Upper lobe of left lung (tissue), 6 donors: ENCODE measurements around the gene DOCK8. TPM values are rescaled to one million over a fixed set of nuclear protein-coding genes. Genes with fewer than 3 reads are reported as not detected.

ENCODE experiments used
- ATAC-seq, 2 donors: fragments of 200-7000 bp; cut with Tn5 transposase; one replicate each; pipeline ENCODE4 v1.9.1; 2022; ENCODE audit warnings: mild to moderate bottlenecking in 2 of 2, moderate library complexity in 2 of 2; ENCODE audit not compliant: low FRiP score in 2 of 2
- DNase-seq, 2 donors: peaks; one replicate each; pipeline ENCODE4 v3.0.0-alpha.2; 2019 to 2020
- H3K27ac ChIP-seq, 4 donors: fragments of 200-600 bp; sonication (generic); one replicate each; pipeline ENCODE4 v1.5.1; 2016 to 2019
- H3K27me3 ChIP-seq, 4 donors: fragments of 200-600 bp; sonication (generic); one replicate each; pipeline ENCODE4 v1.5.1; 2017 to 2019
- H3K36me3 ChIP-seq, 4 donors: fragments of 200-600 bp; sonication (generic); one replicate each; pipeline ENCODE4 v1.5.1; 2016 to 2019
- H3K4me1 ChIP-seq, 4 donors: fragments of 200-600 bp; sonication (generic); one replicate each; pipeline ENCODE4 v1.5.1; 2018 to 2019
- H3K4me3 ChIP-seq, 4 donors: fragments of 200-600 bp; sonication (generic); one replicate each; pipeline ENCODE4 v1.5.1; 2017 to 2019; ENCODE audit warnings: mild to moderate bottlenecking in 2 of 4, moderate library complexity in 1 of 4
- H3K9me3 ChIP-seq, 4 donors: fragments of 200-600 bp; sonication (generic); one replicate each; pipeline ENCODE4 v1.5.1; 2018 to 2019
- CTCF ChIP-seq, 6 experiments: fragments of 450-650 bp in 4 of 6; fragments of 200-600 bp in 2 of 6; sonication (generic) in 2 of 6; IDR thresholded peaks; one replicate each; pipeline ENCODE4 v1.5.1; 2016 to 2019; ENCODE audit warnings: antibody characterized with exemption in 6 of 6
- EP300 ChIP-seq, 4 donors: sonication (generic); formaldehyde crosslinking; IDR thresholded peaks; one replicate each; pipeline ENCODE4 v1.5.1; 2017; ENCODE audit warnings: antibody characterized with exemption in 4 of 4, control low read depth in 2 of 4
- POLR2A ChIP-seq, 4 donors: fragments of 450-650 bp; IDR thresholded peaks; one replicate each; pipeline ENCODE4 v1.5.1; 2016 to 2017; ENCODE audit warnings: antibody characterized with exemption in 4 of 4, mild to moderate bottlenecking in 2 of 4
- POLR2AphosphoS5 ChIP-seq, 2 donors: sonication (generic); formaldehyde crosslinking; IDR thresholded peaks; one replicate each; pipeline ENCODE4 v1.5.1; 2017; ENCODE audit warnings: antibody characterized with exemption in 2 of 2
- WGBS, 2 donors: methylation state at CpG; one replicate each; pipeline ENCODE4 v1.1.5; 2017 to 2018; 5-methylcytosine and 5-hydroxymethylcytosine counted together
- total RNA-seq, 6 donors: library from RNA; depleted of rRNA in 4 of 6; stranded (reverse); fragments of >200 nt in 4 of 6; gene quantifications; one replicate each; pipeline versions ENCODE4 v1.1.0 to v1.2.1, GENCODE V29; 2016 to 2021
- donor health status: DM: no; HTN: no; CAD: no; lungs with moderate emphysema.
- donor health status: DM: no; HTN: yes; CAD: no; lungs with severe emphysema.

Gene DOCK8
- total RNA-seq, 6 donors from 2014 or later: 44.7 to 103 (median 74.6) TPM

- Histone ChIP-seq H3K36me3 (peaks cover 0 to 3% (median under 1%) of the 10 kb centered on the region in 4 donors), H3K4me1 (peaks cover 0 to 13% (median 3%) of the 10 kb centered on the region in 4 donors), H3K27ac (no peak overlapping the region), H3K9me3 (no peaks in the 10 kb centered on the region), H3K4me3 (no peak overlapping the region), H3K27me3 (no peaks in the 10 kb centered on the region)
- no peak for TF ChIP-seq POLR2AphosphoS5 (IDR thresholded peaks at IDR 0.05)
- TF ChIP-seq CTCF (IDR thresholded peaks at IDR 0.05): no peak
- no peak for TF ChIP-seq EP300 (IDR thresholded peaks at IDR 0.05)
- TF ChIP-seq POLR2A (IDR thresholded peaks at IDR 0.05): no peak
- DNase-seq: no peak
- ATAC-seq: no peak
Measured at GRCh38 chr9:295576-295975, 80.9 kb downstream of the DOCK8 start.

GRCh38 chr9:296411-296810 lies 81.7 kb downstream of the DOCK8 start:
- H3K4me1 ChIP-seq: peaks cover 0 to 13% (median 3%) of the 10 kb centered on the region in 4 donors
- no peak overlapping the region for H3K4me3 ChIP-seq
- H3K9me3 ChIP-seq: no peaks in the 10 kb centered on the region
- peak overlapping the region; percentile 42 to 80 (median 76) for H3K27ac ChIP-seq
- TF ChIP-seq CTCF (IDR thresholded peaks at IDR 0.05): no peak
- TF ChIP-seq POLR2AphosphoS5 (IDR thresholded peaks at IDR 0.05): no peak
- no peak for TF ChIP-seq POLR2A (IDR thresholded peaks at IDR 0.05)
- no peak for TF ChIP-seq EP300 (IDR thresholded peaks at IDR 0.05)
- 89 to 90% methylated on average over 3 of the region's 3 CpGs for WGBS, 2 donors
- ATAC-seq (no peak), DNase-seq (no peak)
- H3K36me3 ChIP-seq: peaks cover 0 to 3% (median 0%) of the 10 kb centered on the region in 4 donors
- no peaks in the 10 kb centered on the region for H3K27me3 ChIP-seq

GRCh38 chr9:297104-297972 lies 82.7 kb downstream of the DOCK8 start:
- peaks cover 0 to 3% (median 0%) of the 10 kb centered on the region in 4 donors for H3K36me3 ChIP-seq
- H3K9me3 ChIP-seq: no peaks in the 10 kb centered on the region
- H3K4me3 ChIP-seq: no peak overlapping the region
- no peaks in the 10 kb centered on the region for H3K27me3 ChIP-seq
- ATAC-seq (peak; percentile 94 to 96), DNase-seq (peak in 1 of 2 donors; percentile 88)
- peak overlapping the region; percentile 42 to 80 (median 76) for H3K27ac ChIP-seq
- H3K4me1 ChIP-seq: peaks cover 0 to 13% (median 3%) of the 10 kb centered on the region in 4 donors
- peak in 1 of 4 donors; percentile 19 for TF ChIP-seq EP300 (IDR thresholded peaks at IDR 0.05)
- TF ChIP-seq POLR2AphosphoS5 (IDR thresholded peaks at IDR 0.05): peak in 1 of 2 donors; percentile 37
- no peak for TF ChIP-seq CTCF (IDR thresholded peaks at IDR 0.05)
- TF ChIP-seq POLR2A (IDR thresholded peaks at IDR 0.05): no peak
- 30 to 35% methylated on average over 6 of the region's 6 CpGs for WGBS, 2 donors

GRCh38 chr9:303502-303901 lies 88.8 kb downstream of the DOCK8 start:
- H3K4me3 ChIP-seq: no peak overlapping the region
- 88 to 89% methylated on average over 5 of the region's 5 CpGs for WGBS, 2 donors
- H3K4me1 ChIP-seq: no peaks in the 10 kb centered on the region
- no peak overlapping the region for H3K27ac ChIP-seq
- no peaks in the 10 kb centered on the region for H3K27me3 ChIP-seq
- no peak for DNase-seq
- H3K36me3 ChIP-seq: peaks cover 0 to 3% (median 0%) of the 10 kb centered on the region in 4 donors
- H3K9me3 ChIP-seq: no peaks in the 10 kb centered on the region
- ATAC-seq: no peak
- TF ChIP-seq POLR2A (IDR thresholded peaks at IDR 0.05): no peak
- no peak for TF ChIP-seq POLR2AphosphoS5 (IDR thresholded peaks at IDR 0.05)
- TF ChIP-seq CTCF (IDR thresholded peaks at IDR 0.05): no peak
- no peak for TF ChIP-seq EP300 (IDR thresholded peaks at IDR 0.05)
